SK-N-SH (cell line): Measurements from ENCODE around the gene DGCR2.

Experiments used
- EP300 ChIP-seq, 2 experiments: IDR thresholded peaks; 2 replicates each; pipeline versions ENCODE4 v1.4.0 to v1.6.1; 2012; ENCODE audit warnings: borderline replicate concordance in 1 of 2, low read depth in 1 of 2, low read length in 1 of 2
- EZH2phosphoT487 ChIP-seq: fragments of 200-600 bp; sonication (generic); IDR thresholded peaks from 2 replicates; pipeline ENCODE4 v1.6.1; 2017; ENCODE audit warnings: low read depth, mixed run types, mild to moderate bottlenecking, antibody characterized with exemption, moderate library complexity, borderline replicate concordance
- FOXM1 ChIP-seq: IDR thresholded peaks from 2 replicates; pipeline ENCODE4 v1.4.0; 2012; ENCODE audit warnings: low read depth, mild to moderate bottlenecking
- POLR2AphosphoS5 ChIP-seq: IDR thresholded peaks from 2 replicates; pipeline ENCODE4 v1.6.1; 2012; ENCODE audit warnings: low read depth, low read length
- RAD21 ChIP-seq: IDR thresholded peaks from 2 replicates; pipeline ENCODE4 v1.6.1; 2012; ENCODE audit warnings: mild to moderate bottlenecking, low read length
- REST ChIP-seq: IDR thresholded peaks from 2 replicates; pipeline ENCODE4 v1.6.1; 2012; ENCODE audit warnings: mild to moderate bottlenecking, low read depth, low read length, moderate library complexity
- RXRA ChIP-seq: IDR thresholded peaks from 2 replicates; pipeline ENCODE4 v1.4.0; 2012; ENCODE audit warnings: low read depth, mild to moderate bottlenecking, borderline replicate concordance
- SIN3A ChIP-seq: IDR thresholded peaks from 2 replicates; pipeline ENCODE4 v1.6.1; 2012; ENCODE audit warnings: low read depth, mild to moderate bottlenecking, low read length, moderate library complexity, borderline replicate concordance
- TAF1 ChIP-seq: IDR thresholded peaks from 2 replicates; pipeline ENCODE4 v1.6.1; 2012; ENCODE audit warnings: low read depth, mild to moderate bottlenecking, low read length, moderate library complexity, borderline replicate concordance
- USF1 ChIP-seq: IDR thresholded peaks from 2 replicates; pipeline ENCODE4 v1.4.0; 2012; ENCODE audit warnings: low read depth, borderline replicate concordance
- USF2 ChIP-seq: fragments of 150-350 bp; IDR thresholded peaks from 2 replicates; pipeline ENCODE4 v1.6.1; 2017; ENCODE audit warnings: antibody characterized with exemption, low read length, low read depth, borderline replicate concordance
- TF ChIP-seq, protein P1 (sequence below): fragments of 200-600 bp; sonication (generic); IDR thresholded peaks from 2 replicates; pipeline ENCODE4 v1.6.1; 2017; ENCODE audit warnings: antibody characterized with exemption, mild to moderate bottlenecking, moderate library complexity
- TF ChIP-seq, protein P2 (sequence below): fragments of 150-350 bp; IDR thresholded peaks from 2 replicates; pipeline ENCODE4 v1.6.1; 2016; ENCODE audit warnings: mild to moderate bottlenecking, low read depth, low read length

GRCh38 chr22:19022755-19023154, 99.5 kb downstream of the DGCR2 start:
- TF ChIP-seq, protein P1, sequence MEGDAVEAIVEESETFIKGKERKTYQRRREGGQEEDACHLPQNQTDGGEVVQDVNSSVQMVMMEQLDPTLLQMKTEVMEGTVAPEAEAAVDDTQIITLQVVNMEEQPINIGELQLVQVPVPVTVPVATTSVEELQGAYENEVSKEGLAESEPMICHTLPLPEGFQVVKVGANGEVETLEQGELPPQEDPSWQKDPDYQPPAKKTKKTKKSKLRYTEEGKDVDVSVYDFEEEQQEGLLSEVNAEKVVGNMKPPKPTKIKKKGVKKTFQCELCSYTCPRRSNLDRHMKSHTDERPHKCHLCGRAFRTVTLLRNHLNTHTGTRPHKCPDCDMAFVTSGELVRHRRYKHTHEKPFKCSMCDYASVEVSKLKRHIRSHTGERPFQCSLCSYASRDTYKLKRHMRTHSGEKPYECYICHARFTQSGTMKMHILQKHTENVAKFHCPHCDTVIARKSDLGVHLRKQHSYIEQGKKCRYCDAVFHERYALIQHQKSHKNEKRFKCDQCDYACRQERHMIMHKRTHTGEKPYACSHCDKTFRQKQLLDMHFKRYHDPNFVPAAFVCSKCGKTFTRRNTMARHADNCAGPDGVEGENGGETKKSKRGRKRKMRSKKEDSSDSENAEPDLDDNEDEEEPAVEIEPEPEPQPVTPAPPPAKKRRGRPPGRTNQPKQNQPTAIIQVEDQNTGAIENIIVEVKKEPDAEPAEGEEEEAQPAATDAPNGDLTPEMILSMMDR, result no peak
- TF ChIP-seq, protein P2, sequence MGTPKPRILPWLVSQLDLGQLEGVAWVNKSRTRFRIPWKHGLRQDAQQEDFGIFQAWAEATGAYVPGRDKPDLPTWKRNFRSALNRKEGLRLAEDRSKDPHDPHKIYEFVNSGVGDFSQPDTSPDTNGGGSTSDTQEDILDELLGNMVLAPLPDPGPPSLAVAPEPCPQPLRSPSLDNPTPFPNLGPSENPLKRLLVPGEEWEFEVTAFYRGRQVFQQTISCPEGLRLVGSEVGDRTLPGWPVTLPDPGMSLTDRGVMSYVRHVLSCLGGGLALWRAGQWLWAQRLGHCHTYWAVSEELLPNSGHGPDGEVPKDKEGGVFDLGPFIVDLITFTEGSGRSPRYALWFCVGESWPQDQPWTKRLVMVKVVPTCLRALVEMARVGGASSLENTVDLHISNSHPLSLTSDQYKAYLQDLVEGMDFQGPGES, result no peak
- no peak for TF ChIP-seq EP300 (IDR thresholded peaks at IDR 0.05; ENCODE audit: borderline replicate concordance in 1 of 2, low read depth in 1 of 2, low read length in 1 of 2)
- no peak for TF ChIP-seq RXRA
- TF ChIP-seq RAD21, result no peak
- no peak for TF ChIP-seq REST
- no peak for TF ChIP-seq SIN3A
- no peak for TF ChIP-seq USF2
- no peak for TF ChIP-seq POLR2AphosphoS5
- no peak for TF ChIP-seq USF1
- TF ChIP-seq FOXM1, result no peak
- no peak for TF ChIP-seq TAF1
- TF ChIP-seq EZH2phosphoT487, result no peak
